H1 (cell line): ENCODE results near the gene NHEJ1. TPM values are rescaled to one million over a fixed set of nuclear protein-coding genes. Genes with fewer than 3 reads are reported as not detected.

Experiments used
- CTCF ChIA-PET: fragments of 300-600 bp; sonication (Branson Sonifier 250); formaldehyde crosslinking; loops from one replicate; lab custom pipeline; 2021; ENCODE audit not compliant: partially characterized antibody; lab: Charles Lee
- POLR2A ChIA-PET: fragments of 300-600 bp; sonication (Branson Sonifier 250); formaldehyde crosslinking; loops from one replicate; lab custom pipeline; 2021; ENCODE audit warnings: inconsistent platforms; ENCODE audit not compliant: partially characterized antibody; lab: Charles Lee
- DNase-seq, 2 experiments: peaks; one replicate each; pipeline versions ENCODE4 v3.0.0 to v3.0.0-alpha.2; 2010 to 2022; ENCODE audit warnings: low spot score in 2 of 2, low read depth in 1 of 2, mixed read lengths in 1 of 2
- FAIRE-seq: peaks from 2 replicates; lab custom pipeline; 2011; peaks lifted over from hg19 to GRCh38; lab: Jason Lieb, UNC
- H2AFZ ChIP-seq: 2 replicates; pipeline ENCODE4 v1.8.1; 2012; ENCODE audit warnings: low read length, inconsistent platforms
- H2AK5ac ChIP-seq: 2 replicates; pipeline ENCODE4 v1.6.1; 2013; ENCODE audit warnings: low read depth, low read length
- H2BK120ac ChIP-seq: replicated peaks from 2 replicates; pipeline ENCODE3; 2013; ENCODE audit warnings: low read depth, low read length, inconsistent platforms
- H2BK12ac ChIP-seq: 2 replicates; pipeline ENCODE4 v1.6.1; 2013; ENCODE audit warnings: low read depth, low read length
- H2BK15ac ChIP-seq: 2 replicates; pipeline ENCODE4 v1.6.1; 2013; ENCODE audit warnings: low read length
- H2BK20ac ChIP-seq: 2 replicates; pipeline ENCODE4 v1.6.1; 2013; ENCODE audit warnings: low read length
- H2BK5ac ChIP-seq: 2 replicates; pipeline ENCODE4 v1.6.1; 2013; ENCODE audit warnings: low read depth, low read length
- H3K14ac ChIP-seq: 2 replicates; pipeline ENCODE4 v1.6.1; 2013; ENCODE audit warnings: inconsistent platforms; ENCODE audit not compliant: insufficient read length
- H3K18ac ChIP-seq: 2 replicates; pipeline ENCODE4 v1.6.1; 2013; ENCODE audit warnings: low read length; ENCODE audit errors: extremely low read depth
- H3K23ac ChIP-seq: 2 replicates; pipeline ENCODE4 v1.6.1; 2013; ENCODE audit warnings: inconsistent platforms; ENCODE audit not compliant: insufficient read length
- H3K23me2 ChIP-seq: 2 replicates; pipeline ENCODE4 v1.6.1; 2013; ENCODE audit warnings: low read depth, low read length
- H3K27ac ChIP-seq: 2 replicates; pipeline ENCODE4 v1.6.1; 2011; ENCODE audit warnings: low read depth, low read length, inconsistent platforms
- H3K27me3 ChIP-seq, 4 experiments: replicated peaks in 1 of 4; 1 replicate in 1 of 4; 2 replicates in 3 of 4; pipeline versions ENCODE4 v1.6.1 to v1.8.1; 2011 to 2013; ENCODE audit warnings: low read length in 3 of 4, mild to moderate bottlenecking in 3 of 4, inconsistent platforms in 2 of 4, mixed read lengths in 2 of 4, moderate library complexity in 1 of 4; ENCODE audit not compliant: control insufficient read depth in 3 of 4, insufficient read depth in 3 of 4; ENCODE audit errors: extremely low read depth in 1 of 4
- H3K36me3 ChIP-seq, 4 experiments: 2 replicates each; pipeline versions ENCODE4 v1.6.1 to v1.8.1; 2011 to 2013; ENCODE audit warnings: mild to moderate bottlenecking in 4 of 4, low read length in 3 of 4, moderate library complexity in 2 of 4, control low read depth in 1 of 4, inconsistent platforms in 1 of 4; ENCODE audit not compliant: insufficient read depth in 4 of 4, control insufficient read depth in 2 of 4
- H3K4ac ChIP-seq: replicated peaks from 2 replicates; pipeline ENCODE3; 2013; ENCODE audit warnings: low read length, low read depth, mixed read lengths, inconsistent platforms; ENCODE audit not compliant: insufficient read length
- H3K4me1 ChIP-seq, 4 experiments: replicated peaks in 1 of 4; 1 replicate in 1 of 4; 2 replicates in 3 of 4; pipeline versions ENCODE4 v1.6.1 to v1.8.1; 2011 to 2013; ENCODE audit warnings: low read length in 3 of 4, inconsistent platforms in 2 of 4, mixed read lengths in 1 of 4; ENCODE audit not compliant: insufficient read depth in 4 of 4, control insufficient read depth in 3 of 4
- H3K4me2 ChIP-seq, 2 experiments: 2 replicates each; pipeline versions ENCODE4 v1.6.1 to v1.8.1; 2011 to 2013; ENCODE audit warnings: low read depth in 2 of 2, low read length in 2 of 2, control low read depth in 1 of 2, inconsistent platforms in 1 of 2, mild to moderate bottlenecking in 1 of 2; ENCODE audit not compliant: insufficient read depth in 1 of 2
- H3K4me3 ChIP-seq, 4 experiments: fragments of 200-600, 300-600 bp in 1 of 4; sonication (generic), shearing (Covaris generic), sonication (Bioruptor Twin) in 1 of 4; 2 replicates each; pipeline versions ENCODE4 v1.5.1 to v1.8.1; 2011 to 2016; ENCODE audit warnings: low read length in 4 of 4, low read depth in 3 of 4, control low read depth in 2 of 4, inconsistent platforms in 2 of 4, mild to moderate bottlenecking in 2 of 4, mixed read lengths in 1 of 4, moderate library complexity in 1 of 4; ENCODE audit not compliant: insufficient read depth in 2 of 4; ENCODE audit errors: extremely low read depth in 1 of 4
- H3K56ac ChIP-seq: replicated peaks from 2 replicates; pipeline ENCODE3; 2013; ENCODE audit warnings: low read depth, mild to moderate bottlenecking, mixed read lengths, low read length, inconsistent platforms; ENCODE audit not compliant: insufficient read length
- H3K79me1 ChIP-seq: 2 replicates; pipeline ENCODE4 v1.6.1; 2013; ENCODE audit warnings: low read depth, low read length, control low read depth
- H3K79me2 ChIP-seq, 2 experiments: 2 replicates each; pipeline versions ENCODE4 v1.6.1 to v1.8.1; 2012 to 2013; ENCODE audit warnings: low read length in 2 of 2, mild to moderate bottlenecking in 2 of 2, inconsistent platforms in 1 of 2; ENCODE audit not compliant: insufficient read depth in 2 of 2, control insufficient read depth in 1 of 2
- H3K9ac ChIP-seq, 4 experiments: replicated peaks in 1 of 4; 1 replicate in 1 of 4; 2 replicates in 3 of 4; pipeline versions ENCODE4 v1.6.1 to v1.8.1; 2011 to 2013; ENCODE audit warnings: low read depth in 3 of 4, low read length in 3 of 4, control low read depth in 2 of 4, mild to moderate bottlenecking in 2 of 4, moderate library complexity in 2 of 4, inconsistent platforms in 1 of 4; ENCODE audit errors: extremely low read depth in 1 of 4
- H3K9me3 ChIP-seq, 2 experiments: 2 replicates each; pipeline versions ENCODE4 v1.6.1 to v1.8.1; 2012 to 2013; ENCODE audit warnings: mild to moderate bottlenecking in 2 of 2, moderate library complexity in 2 of 2, control low read depth in 1 of 2, inconsistent platforms in 1 of 2, low read depth in 1 of 2, low read length in 1 of 2, mixed read lengths in 1 of 2; ENCODE audit not compliant: insufficient read depth in 2 of 2
- H4K20me1 ChIP-seq, 2 experiments: replicated peaks in 1 of 2; 2 replicates each; pipeline versions ENCODE3 to v1.8.1; 2011 to 2013; ENCODE audit warnings: inconsistent platforms in 2 of 2, low read length in 2 of 2, mild to moderate bottlenecking in 1 of 2; ENCODE audit not compliant: insufficient read depth in 2 of 2, control insufficient read depth in 1 of 2
- H4K5ac ChIP-seq: 2 replicates; pipeline ENCODE4 v1.6.1; 2013; ENCODE audit warnings: low read length, low read depth, mixed read lengths, inconsistent platforms; ENCODE audit not compliant: insufficient read length
- H4K8ac ChIP-seq: 2 replicates; pipeline ENCODE4 v1.8.0; 2013; ENCODE audit warnings: mild to moderate bottlenecking, moderate library complexity, low read length, inconsistent platforms; ENCODE audit not compliant: insufficient read depth; ENCODE audit errors: extremely low read depth
- H4K91ac ChIP-seq: replicated peaks from 2 replicates; pipeline ENCODE3; 2013; ENCODE audit warnings: low read length, mixed read lengths, inconsistent platforms; ENCODE audit not compliant: insufficient read length
- CBX5 ChIP-seq: fragments of 300-800, 300-1000 bp; sonication (generic); IDR thresholded peaks from 2 replicates; pipeline ENCODE4 v1.7.1; 2016; ENCODE audit warnings: antibody characterized with exemption, low read length, low read depth
- CHD1 ChIP-seq: IDR thresholded peaks from 2 replicates; pipeline ENCODE4 v1.6.1; 2012; ENCODE audit warnings: low read depth, low read length, improper control_type of control experiment
- EGR1 ChIP-seq: IDR thresholded peaks from 2 replicates; pipeline ENCODE4 v1.6.1; 2011; ENCODE audit warnings: low read depth, low read length, borderline replicate concordance
- GTF2F1 ChIP-seq: IDR thresholded peaks from 2 replicates; pipeline ENCODE4 v1.6.1; 2012; ENCODE audit warnings: low read depth, low read length, improper control_type of control experiment, borderline replicate concordance
- KDM5A ChIP-seq: fragments of 200-600 bp; IDR thresholded peaks from 2 replicates; pipeline ENCODE4 v1.7.1; 2012; ENCODE audit warnings: mild to moderate bottlenecking, low read length, inconsistent platforms, mixed read lengths
- POLR2A ChIP-seq, 2 experiments: IDR thresholded peaks; 1 replicate in 1 of 2; 2 replicates in 1 of 2; pipeline ENCODE4 v1.6.1; 2011; ENCODE audit warnings: low read depth in 2 of 2, low read length in 2 of 2, mild to moderate bottlenecking in 2 of 2; ENCODE audit errors: control extremely low read depth in 1 of 2
- POLR2AphosphoS5 ChIP-seq: IDR thresholded peaks from 2 replicates; pipeline ENCODE4 v1.6.1; 2011; ENCODE audit warnings: low read depth, low read length
- RAD21 ChIP-seq, 2 experiments: IDR thresholded peaks in 1 of 2; conservative IDR thresholded peaks in 1 of 2; 2 replicates each; pipeline ENCODE4 v1.6.1; 2011; ENCODE audit warnings: low read depth in 2 of 2, low read length in 2 of 2, improper control_type of control experiment in 1 of 2, inconsistent platforms in 1 of 2, mild to moderate bottlenecking in 1 of 2, moderate library complexity in 1 of 2
- SAP30 ChIP-seq: fragments of 300-600 bp; sonication (generic); IDR thresholded peaks from 2 replicates; pipeline ENCODE4 v1.7.1; 2012; ENCODE audit warnings: low read length, moderate library complexity, mild to moderate bottlenecking, inconsistent platforms; ENCODE audit not compliant: insufficient read depth, insufficient replicate concordance
- SIRT6 ChIP-seq: IDR thresholded peaks from one replicate; pipeline ENCODE4 v1.7.1; 2012; ENCODE audit warnings: low read length, inconsistent platforms
- SP2 ChIP-seq: IDR thresholded peaks from 2 replicates; pipeline ENCODE4 v1.6.1; 2012; ENCODE audit warnings: mild to moderate bottlenecking, low read length, inconsistent platforms
- TAF7 ChIP-seq: optimal IDR thresholded peaks from 2 replicates; pipeline ENCODE3; 2011; ENCODE audit warnings: low read depth, mild to moderate bottlenecking, inconsistent platforms, low read length, moderate library complexity, borderline replicate concordance
- WGBS, 2 experiments: shearing (Covaris generic) in 1 of 2; methylation state at CpG; one replicate each; pipeline versions ENCODE4 v1.1.6 to v1.1.7; 2013 to 2015; ENCODE audit warnings: low lambda C conversion rate in 2 of 2, mixed read lengths in 2 of 2, inconsistent platforms in 1 of 2, low coverage in 1 of 2, missing lambda C conversion rate in 1 of 2; ENCODE audit not compliant: insufficient replicate concordance in 2 of 2, insufficient coverage in 1 of 2, insufficient read length in 1 of 2; ENCODE audit errors: extremely low coverage in 1 of 2, missing lambda C conversion rate in 1 of 2; 5-methylcytosine and 5-hydroxymethylcytosine counted together
- polyA plus RNA-seq, 7 experiments: library from polyadenylated mRNA; depleted of rRNA in 3 of 7; stranded (reverse) in 5 of 7; unstranded in 2 of 7; fragments of >200 nt in 5 of 7; fragments of 200-250 nt in 2 of 7; gene quantifications; 1 replicate in 5 of 7; 2 replicates in 1 of 7; 4 replicates in 1 of 7; pipeline versions ENCODE4 v1.2.1 to v1.2.3, GENCODE V29; 2011 to 2013; ENCODE audit warnings: missing spikeins in 2 of 7, mixed read lengths in 2 of 7
- total RNA-seq: library from RNA; stranded (reverse); fragmentation: NEBNext Ultra II Directional; extraction: Animal tissue kit (Norgen Biotek cat#: 25700); gene quantifications from 2 replicates; pipeline ENCODE4 v1.2.1, GENCODE V29; 2021

NHEJ1 gene
- total and polyA plus RNA-seq, 2 of the 8 experiments (the other 6 are each of a cell fraction or from before 2014, with no cell fraction given), result 22.7 to 24.1 TPM

DNA sequence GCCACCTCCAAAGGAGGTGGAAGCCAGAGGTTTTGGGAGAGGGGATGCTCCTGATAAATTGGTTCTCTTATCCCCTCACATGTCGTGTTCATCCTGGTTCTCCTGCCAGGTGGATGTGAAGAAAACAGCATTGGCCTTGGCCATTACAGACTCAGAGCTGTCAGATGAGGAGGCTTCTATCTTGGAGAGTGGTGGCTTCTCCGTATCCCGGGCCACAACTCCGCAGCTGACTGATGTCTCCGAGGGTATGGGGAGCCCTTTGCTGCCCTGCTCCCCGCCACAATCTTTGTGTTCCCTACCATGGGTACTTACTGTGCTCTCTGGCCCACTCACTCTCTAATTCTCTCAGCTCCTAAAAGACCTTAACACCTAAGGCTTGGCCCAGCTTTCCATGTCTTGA, 20.9 kb upstream of the NHEJ1 start:
- ChIA-PET POLR2A (interaction anchor here (0.9 to 2.8 kb wide), 7 partner anchors 12 to 71 kb away, joined by 3 to 11 read pairs (median 3); partner anchors contain the start of genes ANKZF1 and TUBA4B), CTCF (interaction anchor here (0.8 to 3.9 kb wide), 6 partner anchors 11 to 68 kb away, joined by 3 to 18 read pairs (median 3); partner anchors contain the start of genes SLC23A3 and ZFAND2B)
- H2BK5ac ChIP-seq, result no peak overlapping the region
- H4K91ac ChIP-seq, result no peak overlapping the region
- H2BK20ac ChIP-seq, result no peak overlapping the region
- H3K4ac ChIP-seq, result no peak overlapping the region
- H3K9ac ChIP-seq, result no peak overlapping the region
- 92% methylated on average over 6 of the region's 6 CpGs; no CpG with 5 or more reads in 1 of the 2 experiments for WGBS, 2 experiments
- TF ChIP-seq SAP30 (no peak), POLR2A (IDR thresholded peaks at IDR 0.05; ENCODE audit: control extremely low read depth in 1 of 2, low read depth in 2 of 2, low read length in 2 of 2) (no peak), KDM5A (no peak), GTF2F1 (no peak), CBX5 (no peak), EGR1 (no peak), POLR2AphosphoS5 (no peak), CHD1 (no peak), SIRT6 (no peak), RAD21 (IDR thresholded peaks at IDR 0.05 in 1 of 2, conservative IDR thresholded peaks at IDR 0.05 in 1 of 2; ENCODE audit: low read depth in 2 of 2, low read length in 2 of 2) (no peak), SP2 (no peak), TAF7 (no peak)
- DNase-seq (no peak), FAIRE-seq (no peak)
- no peak overlapping the region for H3K18ac ChIP-seq
- no peak overlapping the region for H3K56ac ChIP-seq
- peaks cover 0 to 6% (median 4%) of the 10 kb centered on the region in 4 experiments; a peak in 6 of 7 replicates for H3K4me1 ChIP-seq
- no peak overlapping the region for H3K4me2 ChIP-seq
- H3K23me2 ChIP-seq, result peaks cover 8% of the 10 kb centered on the region; the same call in 1 of the 2 replicates
- H3K36me3 ChIP-seq, result peaks cover 6 to 37% (median 22%) of the 10 kb centered on the region in 4 experiments; a peak in 6 of 8 replicates
- no peak overlapping the region for H3K4me3 ChIP-seq
- H2AFZ ChIP-seq, result no peak overlapping the region
- H3K27me3 ChIP-seq, result no peaks in the 10 kb centered on the region
- no peaks in the 10 kb centered on the region for H3K9me3 ChIP-seq
- H3K27ac ChIP-seq, result no peak overlapping the region
- H3K14ac ChIP-seq, result no peak overlapping the region
- H2BK12ac ChIP-seq, result no peak overlapping the region
- no peak overlapping the region for H2AK5ac ChIP-seq
- H3K79me2 ChIP-seq, result peaks cover 0 to 8% of the 10 kb centered on the region in 2 experiments; a peak in 1 of 4 replicates
- peaks cover 6% of the 10 kb centered on the region for H3K79me1 ChIP-seq
- H2BK120ac ChIP-seq, result no peak overlapping the region
- no peak overlapping the region for H2BK15ac ChIP-seq
- H3K23ac ChIP-seq, result no peak overlapping the region
- H4K8ac ChIP-seq, result no peak overlapping the region
- H4K5ac ChIP-seq, result no peak overlapping the region
- peaks cover 0 to 4% of the 10 kb centered on the region in 2 experiments for H4K20me1 ChIP-seq
